Sigmoid colon (tissue), 7 donors: ENCODE measurements around the gene ARL5C. TPM values are rescaled to one million over a fixed set of nuclear protein-coding genes. Genes with fewer than 3 reads are reported as not detected.

Experiments used
- DNase-seq: peaks from one replicate; pipeline ENCODE4 v3.0.0-alpha.2; 2019
- H3K27ac ChIP-seq, 4 donors: fragments of 200-600 bp; sonication (generic); one replicate each; pipeline ENCODE4 v1.5.1; 2016 to 2019; ENCODE audit warnings: mild to moderate bottlenecking in 1 of 4
- H3K27me3 ChIP-seq, 3 donors: fragments of 200-600 bp; sonication (generic); one replicate each; pipeline ENCODE4 v1.5.1; 2019; ENCODE audit warnings: mild to moderate bottlenecking in 1 of 3
- H3K36me3 ChIP-seq, 4 donors: fragments of 200-600 bp; sonication (generic); one replicate each; pipeline ENCODE4 v1.5.1; 2016 to 2019
- H3K4me1 ChIP-seq, 4 donors: fragments of 200-600 bp; sonication (generic); one replicate each; pipeline ENCODE4 v1.5.1; 2017 to 2019
- H3K4me3 ChIP-seq, 4 donors: fragments of 200-600 bp; sonication (generic); one replicate each; pipeline ENCODE4 v1.5.1; 2017 to 2019; ENCODE audit warnings: mild to moderate bottlenecking in 2 of 4, moderate library complexity in 1 of 4
- H3K9me3 ChIP-seq, 4 donors: fragments of 200-600 bp in 3 of 4; sonication (generic) in 3 of 4; one replicate each; pipeline versions ENCODE4 v1.5.1 to v1.6.1; 2013 to 2019
- CTCF ChIP-seq, 4 experiments: fragments of 450-650 bp in 3 of 4; fragments of 200-600 bp in 1 of 4; IDR thresholded peaks; one replicate each; pipeline ENCODE4 v1.5.1; 2016 to 2019; ENCODE audit warnings: antibody characterized with exemption in 4 of 4, mild to moderate bottlenecking in 3 of 4, moderate library complexity in 2 of 4
- EP300 ChIP-seq, 4 donors: sonication (generic); formaldehyde crosslinking; IDR thresholded peaks; one replicate each; pipeline ENCODE4 v1.6.1; 2017; ENCODE audit warnings: antibody characterized with exemption in 4 of 4
- POLR2A ChIP-seq, 2 donors: fragments of 450-650 bp; IDR thresholded peaks; one replicate each; pipeline ENCODE4 v1.6.1; 2016; ENCODE audit warnings: antibody characterized with exemption in 2 of 2, mild to moderate bottlenecking in 2 of 2, moderate library complexity in 2 of 2
- POLR2AphosphoS5 ChIP-seq, 4 donors: sonication (generic); formaldehyde crosslinking; IDR thresholded peaks; one replicate each; pipeline ENCODE4 v1.6.1; 2017; ENCODE audit warnings: antibody characterized with exemption in 4 of 4
- WGBS, 2 donors: extraction: QIAGEN DNeasy Blood & Tissue Kit; methylation state at CpG; one replicate each; pipeline ENCODE4 v1.1.7; 2013; 5-methylcytosine and 5-hydroxymethylcytosine counted together
- intact Hi-C: fragments of 100-400 bp; cut with DNase I; formaldehyde crosslinking; loops from one replicate; pipeline ENCODE4 v1.15.1; 2023
- polyA plus RNA-seq, 3 donors: library from polyadenylated mRNA; stranded (reverse); fragments of 200-250 nt; gene quantifications; one replicate each; pipeline ENCODE4 v1.2.3, GENCODE V29; 2013
- total RNA-seq, 4 donors: library from RNA; depleted of rRNA; stranded (reverse); fragments of >200 nt; gene quantifications; one replicate each; pipeline ENCODE4 v1.1.0, GENCODE V29; 2016
- donor health status: healthy with polysubstance abuse.
- donor health status: Bipolar disorder and iron deficiency.
- donor health status: healthy.

Gene ARL5C
- total and polyA plus RNA-seq, 7 donors: 0.28 TPM; not detected in 6

GRCh38 chr17:39205112-39205526 is 39.2 kb upstream of the ARL5C start:
- H3K36me3 ChIP-seq: peaks cover 26 to 43% (median 41%) of the 10 kb centered on the region in 4 donors
- no peak overlapping the region for H3K4me3 ChIP-seq
- intact Hi-C loops: loop anchor here (10.0 kb wide), 1 partner anchor 550 kb away; no protein-coding TSS in a partner anchor
- TF ChIP-seq POLR2A (IDR thresholded peaks at IDR 0.05) (no peak), EP300 (IDR thresholded peaks at IDR 0.05) (no peak), POLR2AphosphoS5 (IDR thresholded peaks at IDR 0.05) (no peak), CTCF (IDR thresholded peaks at IDR 0.05) (no peak)
- peaks cover 0 to 42% (median 36%) of the 10 kb centered on the region in 4 donors for H3K4me1 ChIP-seq
- no peak for DNase-seq
- WGBS, 2 donors: 74 to 90% methylated on average over 3 of the region's 3 CpGs
- no peak overlapping the region for H3K27ac ChIP-seq
- H3K9me3 ChIP-seq: no peaks in the 10 kb centered on the region
- H3K27me3 ChIP-seq: peaks cover 0 to 1% (median 0%) of the 10 kb centered on the region in 3 donors

GRCh38 chr17:39204245-39204644 is 38.3 kb upstream of the ARL5C start:
- no peaks in the 10 kb centered on the region for H3K9me3 ChIP-seq

GRCh38 chr17:39200957-39201510 is 35.1 kb upstream of the ARL5C start:
- H3K4me1 ChIP-seq: peaks cover 0 to 52% (median 42%) of the 10 kb centered on the region in 4 donors

More at GRCh38 chr17:39204245-39204644, 38.3 kb upstream of the ARL5C start:
- TF ChIP-seq POLR2AphosphoS5 (IDR thresholded peaks at IDR 0.05): no peak
- TF ChIP-seq POLR2A (IDR thresholded peaks at IDR 0.05): no peak
- no peak for TF ChIP-seq CTCF (IDR thresholded peaks at IDR 0.05)
- TF ChIP-seq EP300 (IDR thresholded peaks at IDR 0.05): no peak
- Histone ChIP-seq H3K27ac (no peak overlapping the region), H3K4me1 (peaks cover 0 to 37% (median 31%) of the 10 kb centered on the region in 4 donors), H3K27me3 (no peaks in the 10 kb centered on the region), H3K36me3 (peaks cover 26 to 43% (median 41%) of the 10 kb centered on the region in 4 donors), H3K4me3 (no peak overlapping the region)
- DNase-seq: no peak
- intact Hi-C loops: loop anchor here (10.0 kb wide), 1 partner anchor 551 kb away; no protein-coding TSS in a partner anchor
- 84 to 88% methylated on average over 8 of the region's 8 CpGs for WGBS, 2 donors

GRCh38 chr17:39200070-39200879 is 34.3 kb upstream of the ARL5C start, which contains the start of gene RPL19:
RPL19 (plus strand) TSS chr17:39200283; CDS start chr17:39200345, 62 bp downstream.
- DNase-seq: peak; percentile 85
- peaks cover 0 to 59% (median 49%) of the 10 kb centered on the region in 4 donors for H3K4me1 ChIP-seq
- H3K27me3 ChIP-seq: no peaks in the 10 kb centered on the region
- H3K27ac ChIP-seq: peak within 1 kb of the TSS; percentile 91 to 99 (median 94)
- TF ChIP-seq POLR2AphosphoS5 (IDR thresholded peaks at IDR 0.05) (peak; percentile 49 to 95 (median 79)), POLR2A (IDR thresholded peaks at IDR 0.05) (peak; percentile 60 to 71), EP300 (IDR thresholded peaks at IDR 0.05) (no peak)
- 0 to 1% methylated on average over 52 of the region's 52 CpGs for WGBS, 2 donors
- intact Hi-C loops: loop anchor here (10.0 kb wide), 1 partner anchor 555 kb away; no protein-coding TSS in a partner anchor
- peaks cover 26 to 43% (median 41%) of the 10 kb centered on the region in 4 donors for H3K36me3 ChIP-seq
- H3K9me3 ChIP-seq: no peaks in the 10 kb centered on the region
- peak within 1 kb of the TSS; percentile 82 to 96 (median 88) for H3K4me3 ChIP-seq

More at GRCh38 chr17:39200957-39201510, 35.1 kb upstream of the ARL5C start:
- 12 to 29% methylated on average over 11 of the region's 11 CpGs for WGBS, 2 donors
- Histone ChIP-seq H3K4me3 (peak overlapping the region; percentile 82 to 96 (median 88)), H3K9me3 (no peaks in the 10 kb centered on the region), H3K27me3 (no peaks in the 10 kb centered on the region), H3K36me3 (peaks cover 26 to 43% (median 41%) of the 10 kb centered on the region in 4 donors), H3K27ac (peak overlapping the region; percentile 91 to 99 (median 94))
- TF ChIP-seq CTCF (IDR thresholded peaks at IDR 0.05) (no peak), POLR2A (IDR thresholded peaks at IDR 0.05) (no peak), EP300 (IDR thresholded peaks at IDR 0.05) (no peak), POLR2AphosphoS5 (IDR thresholded peaks at IDR 0.05) (no peak)
- DNase-seq: no peak
- intact Hi-C loops: loop anchor here (10.0 kb wide), 1 partner anchor 554 kb away; no protein-coding TSS in a partner anchor

- H3K4me1 ChIP-seq: peaks cover 0 to 64% (median 54%) of the 10 kb centered on the region in 4 donors
- WGBS, 2 donors: 1% methylated on average over 10 of the region's 10 CpGs
- H3K4me3 ChIP-seq: peak overlapping the region; percentile 82 to 96 (median 88)
- H3K27me3 ChIP-seq: no peaks in the 10 kb centered on the region
- H3K9me3 ChIP-seq: no peaks in the 10 kb centered on the region
- peaks cover 26 to 38% (median 35%) of the 10 kb centered on the region in 4 donors for H3K36me3 ChIP-seq
- H3K27ac ChIP-seq: peak overlapping the region; percentile 91 to 99 (median 94)
- TF ChIP-seq CTCF (IDR thresholded peaks at IDR 0.05) (no peak), EP300 (IDR thresholded peaks at IDR 0.05) (no peak), POLR2A (IDR thresholded peaks at IDR 0.05) (no peak), POLR2AphosphoS5 (IDR thresholded peaks at IDR 0.05) (peak in 3 of 4 donors; percentile 76 to 84 (median 80))
- intact Hi-C loops: loop anchor here (5.0 to 10.0 kb wide), 2 partner anchors 203 to 555 kb away; partner anchors contain the start of gene FBXL20
- peak; percentile 97 for DNase-seq
Measured at GRCh38 chr17:39199820-39200069, 33.8 kb upstream of the ARL5C start.
